EL (cell line): ENCODE data around the gene FARP1.

Source experiments
- DNase-seq: peaks from one replicate; pipeline ENCODE4 v3.0.0-alpha.2; 2016

Gene FARP1

DNA sequence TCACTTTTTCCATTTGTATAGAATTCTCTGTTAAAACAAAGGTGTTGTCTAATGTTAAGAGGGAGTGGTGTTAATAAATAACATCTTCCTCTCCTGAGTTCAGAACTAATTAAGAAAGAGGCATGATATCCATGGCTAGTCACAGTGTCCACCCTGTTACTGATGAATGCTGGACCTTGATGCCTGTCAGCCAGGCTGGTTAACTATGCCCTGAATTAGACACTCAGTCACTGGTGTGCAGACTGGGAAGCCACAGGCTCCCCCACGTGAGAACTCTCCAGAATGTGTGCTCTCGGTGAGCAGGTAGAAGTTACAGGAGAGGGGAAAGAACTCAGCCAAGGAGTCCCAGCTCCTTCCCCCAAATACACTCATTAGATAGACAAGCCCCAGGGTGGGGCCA lies 90.2 kb downstream of the FARP1 start:
- DNase-seq = no peak

- no peak for DNase-seq
Observed at GRCh38 chr13:98234348-98234747, 91.5 kb downstream of the FARP1 start.

- no peak for DNase-seq
Observed at GRCh38 chr13:98236197-98236596, 93.3 kb downstream of the FARP1 start.

DNA sequence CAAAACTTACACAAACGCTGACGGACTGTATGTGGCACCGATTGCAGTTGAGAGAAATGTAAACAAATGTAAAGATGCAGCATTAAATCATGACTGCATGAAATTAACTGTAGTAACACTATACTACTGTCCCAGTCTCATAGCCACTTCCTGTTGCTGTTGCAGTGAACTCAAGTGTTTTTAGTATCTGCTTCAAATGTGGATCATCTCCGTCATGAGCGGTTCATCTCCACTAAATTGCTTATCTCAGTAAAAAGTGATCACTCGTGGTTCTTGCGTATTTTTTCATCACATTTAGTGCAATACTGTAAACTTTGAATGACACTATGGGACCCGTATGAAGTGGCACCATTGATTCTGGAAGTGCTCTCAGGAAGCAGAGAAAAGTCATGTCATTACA lies 94.4 kb downstream of the FARP1 start:
- DNase-seq = no peak

DNA sequence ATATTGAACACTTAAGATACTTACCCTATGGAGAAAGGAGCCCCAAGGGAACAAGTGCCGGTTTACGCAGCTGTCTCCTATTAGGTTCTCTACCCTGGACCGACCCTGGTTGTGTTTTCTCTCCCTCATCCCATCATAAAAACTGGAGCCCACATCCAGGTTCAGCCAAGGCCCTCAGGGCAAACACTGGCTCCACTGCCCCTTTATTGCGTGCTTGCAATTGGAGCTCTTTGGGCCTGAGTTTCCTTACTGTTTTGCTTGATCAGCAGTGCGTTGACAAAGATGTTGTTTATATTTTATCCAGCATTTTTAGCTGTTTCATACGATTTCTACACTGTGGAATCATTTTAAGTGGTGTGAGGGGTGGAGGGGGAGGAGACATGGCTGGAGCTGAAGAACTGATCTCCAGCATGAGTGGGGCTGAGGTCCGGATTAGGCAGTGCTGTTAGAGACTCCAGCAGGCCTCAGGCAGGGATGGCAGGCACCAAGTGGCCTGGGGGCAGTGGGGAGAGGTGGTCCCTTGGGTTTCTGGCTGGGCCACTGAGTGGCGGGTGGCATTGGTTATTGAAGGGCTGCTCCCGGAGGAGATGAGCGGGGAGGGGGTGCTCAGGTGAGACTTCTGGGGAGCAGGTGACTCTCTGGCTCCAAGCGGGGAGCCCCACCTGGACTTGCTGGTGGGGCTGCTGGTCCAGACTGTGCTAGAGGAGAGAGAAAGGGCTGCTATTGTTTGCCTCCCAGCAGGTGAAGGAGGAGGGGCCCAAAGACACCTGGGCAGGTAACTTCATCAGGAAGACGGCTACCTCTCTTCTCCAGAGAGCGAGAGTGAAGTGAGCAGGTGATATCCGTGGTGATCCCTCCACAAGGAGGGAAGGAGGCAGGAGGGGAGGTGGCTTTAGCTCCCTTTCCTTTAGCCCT lies 96.5 kb downstream of the FARP1 start:
- no peak for DNase-seq

GRCh38 chr13:98240135-98240534 lies 97.2 kb downstream of the FARP1 start:
- no peak for DNase-seq

DNA sequence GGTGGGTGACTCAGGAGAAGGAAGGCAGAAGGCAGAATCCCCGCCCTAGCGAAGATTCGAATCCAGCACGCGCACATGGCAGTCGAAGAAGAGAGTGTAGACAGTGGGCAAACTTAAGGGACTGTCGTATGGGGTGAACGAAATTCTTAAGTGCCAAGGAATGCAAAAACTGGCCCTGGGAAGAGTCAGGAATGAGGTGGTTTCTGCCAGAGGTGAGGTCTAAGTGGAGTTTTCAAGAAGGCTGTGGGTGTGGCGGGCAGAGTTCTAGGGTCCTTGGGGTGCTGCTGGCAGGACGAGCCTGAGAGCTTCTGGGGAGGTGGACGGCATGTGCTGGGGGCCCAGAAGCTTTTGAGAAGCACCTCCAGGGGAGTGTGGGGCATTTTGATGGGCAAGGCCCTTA lies 98.1 kb downstream of the FARP1 start:
- no peak for DNase-seq

DNA sequence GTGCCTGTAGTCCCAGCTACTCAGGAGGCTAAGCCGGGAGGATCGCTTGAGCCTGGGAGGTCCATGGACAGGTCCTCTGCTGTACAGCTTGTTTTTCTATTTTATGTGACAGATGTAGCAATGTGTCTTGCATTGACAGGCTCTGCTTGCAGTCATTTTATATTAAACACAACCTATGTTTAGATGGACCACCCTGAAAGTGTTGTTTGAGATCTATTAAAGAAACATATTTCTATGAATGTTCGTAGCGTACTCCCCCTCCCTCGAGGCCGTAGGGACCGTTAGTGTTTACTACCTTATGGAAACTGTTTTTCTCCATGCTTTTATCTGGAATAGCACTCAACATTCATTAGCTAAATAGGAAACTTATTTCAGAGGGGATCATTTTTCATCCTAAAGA lies 99.1 kb downstream of the FARP1 start:
- DNase-seq = no peak

DNA sequence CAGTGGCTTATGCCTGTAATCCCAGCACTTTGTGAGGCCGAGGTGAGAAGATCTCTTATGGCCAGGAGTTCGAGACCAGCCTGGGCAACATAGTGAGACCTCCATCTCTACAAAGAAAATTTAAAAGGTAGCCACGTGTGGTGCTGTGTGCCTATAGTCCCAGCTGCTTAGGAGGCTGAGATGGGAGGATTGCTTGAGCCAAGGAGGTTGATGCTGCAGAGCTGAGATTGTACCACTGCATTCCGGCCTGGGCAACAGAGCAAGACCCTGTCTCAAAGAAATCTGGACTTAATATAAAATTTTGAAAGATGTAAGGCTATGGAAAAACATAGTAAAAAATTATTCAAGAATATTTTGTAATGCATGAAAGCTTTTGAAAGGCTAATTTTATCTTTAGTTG lies 99.5 kb downstream of the FARP1 start:
- no peak for DNase-seq

DNA sequence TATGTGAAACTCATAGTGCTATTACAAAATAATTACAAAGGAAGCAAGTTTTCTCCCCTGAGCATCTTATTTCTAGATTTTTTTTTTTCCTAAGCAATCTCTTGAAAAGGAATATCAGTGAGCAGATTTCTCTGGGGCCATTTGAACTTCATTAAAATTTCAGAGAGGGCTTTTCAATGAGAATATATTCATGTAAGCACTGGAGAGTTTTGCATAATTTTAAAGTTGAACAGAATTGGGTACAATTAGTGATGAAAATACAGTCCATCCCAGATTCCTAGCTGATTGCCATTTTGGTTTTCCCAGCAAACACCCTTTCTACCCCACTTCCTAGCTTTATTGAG lies 101.0 kb downstream of the FARP1 start:
- DNase-seq = no peak

DNA sequence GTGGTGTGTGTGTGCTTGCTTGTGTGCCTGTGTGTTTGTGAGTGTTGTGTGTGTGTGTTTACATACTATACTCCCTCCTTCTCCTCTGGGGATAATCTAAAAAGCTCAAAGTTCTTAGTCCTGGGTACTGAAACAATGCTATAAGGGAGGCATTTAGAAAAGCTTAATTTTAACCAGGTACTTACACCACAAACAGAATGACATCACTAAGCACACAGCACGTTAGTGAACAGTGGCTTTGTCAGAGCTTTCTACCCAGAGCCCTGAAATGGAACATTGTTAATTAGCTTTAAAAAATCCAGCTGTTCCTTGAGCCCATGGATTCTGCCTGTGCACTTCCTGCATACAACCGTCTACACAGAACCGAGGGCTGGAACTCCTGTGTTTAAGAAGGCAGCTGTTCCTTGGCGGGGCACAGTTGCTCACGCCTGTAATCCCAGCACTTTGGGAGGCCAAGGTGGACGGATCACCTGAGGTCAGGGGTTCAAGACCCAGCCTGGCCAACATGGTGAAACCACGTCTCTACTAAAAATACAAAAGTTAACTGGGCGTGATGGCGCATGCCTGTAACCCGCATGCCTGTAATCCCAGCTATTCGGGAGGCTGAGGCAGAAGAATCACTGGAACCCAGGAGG lies 103.8 kb downstream of the FARP1 start:
- DNase-seq = no peak

GRCh38 chr13:98251708-98252107 lies 108.8 kb downstream of the FARP1 start:
- no peak for DNase-seq

- peak; percentile 92 for DNase-seq
Observed at GRCh38 chr13:98252931-98253470, 110.1 kb downstream of the FARP1 start.

DNA sequence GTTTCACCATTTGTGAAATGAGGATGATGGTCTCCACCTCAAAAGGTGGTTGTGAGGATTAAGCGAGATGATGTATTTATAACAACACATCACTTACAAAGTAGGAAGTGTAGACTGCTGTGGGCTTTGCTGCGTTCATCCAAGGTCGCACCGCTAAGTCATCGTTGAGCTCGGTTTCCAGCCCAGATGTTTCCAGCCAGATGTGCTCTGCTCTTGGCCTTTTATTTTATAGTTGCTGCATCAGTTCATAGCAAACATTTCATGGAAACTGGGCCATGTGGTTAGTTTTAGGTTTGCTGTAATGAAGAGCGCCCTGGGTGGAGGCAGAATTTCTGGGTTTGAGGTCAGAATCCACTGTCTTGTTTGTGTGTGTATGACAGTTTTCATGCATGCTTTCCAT lies 110.6 kb downstream of the FARP1 start:
- no peak for DNase-seq

DNA sequence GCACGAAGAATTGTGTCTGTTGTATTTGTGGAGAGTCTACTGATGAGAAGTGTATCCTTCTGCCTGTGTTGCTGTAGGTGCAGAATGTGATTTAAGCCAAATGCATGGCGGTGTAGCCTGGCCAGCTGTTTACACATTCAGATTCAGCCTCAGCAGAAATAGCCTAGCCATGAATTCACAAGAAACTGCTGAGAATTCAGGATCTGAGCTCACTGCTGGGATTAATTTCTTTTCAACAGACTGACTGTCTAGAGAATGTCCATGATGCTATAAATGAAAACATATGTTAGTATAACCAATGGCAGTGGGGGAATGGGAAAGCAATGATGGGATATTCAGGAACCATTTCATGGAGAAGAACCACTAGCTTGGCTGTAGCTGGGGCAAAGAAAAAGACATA lies 111.6 kb downstream of the FARP1 start:
- DNase-seq = peak; percentile 48

GRCh38 chr13:98258226-98258625 lies 115.3 kb downstream of the FARP1 start:
- no peak for DNase-seq

GRCh38 chr13:98260357-98261164 lies 117.7 kb downstream of the FARP1 start:
- DNase-seq = no peak

DNA sequence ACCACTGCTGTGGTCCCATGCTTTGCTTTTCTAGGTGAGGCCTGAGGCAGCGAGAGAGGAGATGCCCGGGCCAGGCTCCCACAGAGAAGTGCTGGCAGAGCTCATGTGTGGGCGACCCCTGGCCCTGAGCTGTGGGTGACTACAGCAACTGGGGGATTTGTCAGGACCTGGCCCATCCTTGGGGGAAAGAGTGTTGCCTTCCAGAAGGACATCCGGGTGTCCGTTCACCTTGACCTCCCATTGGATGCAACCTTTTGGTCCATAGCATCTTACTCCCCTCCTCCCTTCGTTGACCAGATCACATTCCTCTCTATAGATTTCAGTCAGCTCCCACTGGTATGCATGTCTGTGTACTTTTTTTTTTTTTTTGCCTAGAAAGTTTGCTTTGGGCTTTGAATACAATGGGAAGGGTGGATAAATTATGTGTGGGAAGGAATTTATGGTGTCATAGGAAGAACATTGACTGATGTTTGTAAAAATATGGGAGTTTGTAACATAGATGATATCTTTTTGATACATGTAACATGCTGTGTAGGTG lies 118.3 kb downstream of the FARP1 start:
- no peak for DNase-seq

GRCh38 chr13:98262292-98262691 lies 119.4 kb downstream of the FARP1 start:
- no peak for DNase-seq

- DNase-seq = no peak
Observed at GRCh38 chr13:98263841-98264240, 120.9 kb downstream of the FARP1 start.

- no peak for DNase-seq
Observed at GRCh38 chr13:98264877-98265276, 122.0 kb downstream of the FARP1 start.

DNA sequence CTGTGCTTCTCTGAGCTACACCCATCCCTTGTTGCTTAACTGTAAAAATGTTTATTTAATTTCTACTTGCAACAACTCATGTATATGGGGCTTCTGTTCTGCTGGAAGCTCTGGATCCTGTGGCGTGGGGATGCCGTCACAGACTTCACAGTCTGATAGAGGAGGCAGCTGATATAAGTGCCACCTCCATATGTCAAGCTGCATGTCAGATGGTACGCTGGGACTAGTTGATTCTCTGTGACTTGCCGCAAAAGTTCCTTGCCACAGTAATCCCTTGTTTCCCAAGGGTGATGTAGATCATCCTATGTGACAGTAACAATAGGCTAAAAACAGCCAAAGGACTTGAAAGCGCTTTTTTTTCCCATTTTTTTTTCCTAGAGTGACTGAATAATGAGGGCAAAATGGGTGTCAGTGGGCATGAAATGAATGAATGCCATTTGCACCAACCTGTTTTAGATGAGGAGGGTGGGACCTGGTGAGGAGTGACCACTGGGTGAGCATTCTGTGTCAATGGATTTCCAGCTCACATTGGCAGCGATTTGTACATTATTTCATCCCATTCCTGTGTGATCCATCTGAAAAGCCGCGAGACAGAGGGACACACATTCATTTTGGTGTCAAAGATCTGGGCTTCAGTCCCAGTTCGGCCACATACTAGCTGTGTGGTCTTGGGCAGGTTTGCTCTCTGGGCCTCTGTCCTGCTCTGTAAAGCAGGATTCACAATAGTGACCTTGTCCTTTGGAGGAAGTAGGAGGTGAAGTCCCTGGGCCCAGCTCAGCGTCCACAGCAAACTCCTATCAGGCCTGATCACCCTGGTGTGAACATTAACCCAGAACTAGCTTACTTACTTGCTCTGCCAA lies 123.0 kb downstream of the FARP1 start:
- no peak for DNase-seq
